Neuronal stem cell (in vitro differentiated cells): ENCODE measurements around the gene RNGTT.
A peak's percentile ranks its signal among the peaks of the same experiment; 100 is the strongest.

Experiments used
- DNase-seq: peaks from one replicate; pipeline ENCODE4 v3.0.0-alpha.2; 2013; ENCODE audit warnings: low spot score
- H2AFZ ChIP-seq: one replicate; pipeline ENCODE4 v1.6.1; 2013; ENCODE audit warnings: mild to moderate bottlenecking, low read length, inconsistent platforms
- H2AK5ac ChIP-seq: 2 replicates; pipeline ENCODE4 v1.6.1; 2013; ENCODE audit warnings: low read depth, mild to moderate bottlenecking, inconsistent platforms, low read length, moderate library complexity, mixed read lengths
- H2BK120ac ChIP-seq: 2 replicates; pipeline ENCODE4 v1.6.1; 2013; ENCODE audit warnings: low read depth, mild to moderate bottlenecking, inconsistent platforms, low read length, moderate library complexity, mixed read lengths
- H2BK12ac ChIP-seq: one replicate; pipeline ENCODE4 v1.6.1; 2013; ENCODE audit warnings: low read length, inconsistent platforms
- H2BK15ac ChIP-seq: 2 replicates; pipeline ENCODE4 v1.6.1; 2013; ENCODE audit warnings: mild to moderate bottlenecking, low read length, inconsistent platforms, mixed read lengths
- H2BK5ac ChIP-seq: one replicate; pipeline ENCODE4 v1.6.1; 2013; ENCODE audit warnings: inconsistent platforms, mild to moderate bottlenecking, low read length, moderate library complexity
- H3K14ac ChIP-seq: one replicate; pipeline ENCODE4 v1.6.1; 2013; ENCODE audit warnings: low read length, inconsistent platforms
- H3K18ac ChIP-seq: 2 replicates; pipeline ENCODE4 v1.6.1; 2013; ENCODE audit warnings: low read length, inconsistent platforms
- H3K23ac ChIP-seq: 2 replicates; pipeline ENCODE4 v1.6.1; 2013; ENCODE audit warnings: low read depth, mild to moderate bottlenecking, mixed read lengths, low read length, inconsistent platforms; ENCODE audit not compliant: poor library complexity
- H3K27ac ChIP-seq: replicated peaks from 3 replicates; pipeline ENCODE4 v1.5.1; 2013; ENCODE audit warnings: low read length, inconsistent platforms
- H3K27me3 ChIP-seq, 3 experiments: 2 replicates each; pipeline ENCODE4 v1.6.1; 2013; ENCODE audit warnings: low read length in 3 of 3, mild to moderate bottlenecking in 2 of 3, inconsistent platforms in 1 of 3, low read depth in 1 of 3, mixed read lengths in 1 of 3, moderate library complexity in 1 of 3; ENCODE audit not compliant: control insufficient read depth in 3 of 3, insufficient read depth in 3 of 3
- H3K36me3 ChIP-seq, 2 donors: replicated peaks in 1 of 2; 2 replicates each; pipeline ENCODE4 v1.6.1; 2013; ENCODE audit warnings: low read length in 2 of 2; ENCODE audit not compliant: control insufficient read depth in 2 of 2, insufficient read depth in 2 of 2
- H3K4ac ChIP-seq: 2 replicates; pipeline ENCODE4 v1.6.1; 2013; ENCODE audit warnings: inconsistent platforms, mild to moderate bottlenecking, low read length, moderate library complexity
- H3K4me1 ChIP-seq, 2 donors: 1 replicate in 1 of 2; 2 replicates in 1 of 2; pipeline ENCODE4 v1.6.1; 2013; ENCODE audit warnings: low read length in 2 of 2, low read depth in 1 of 2; ENCODE audit not compliant: control insufficient read depth in 2 of 2, insufficient read depth in 1 of 2
- H3K4me2 ChIP-seq: one replicate; pipeline ENCODE4 v1.6.1; 2013; ENCODE audit warnings: mild to moderate bottlenecking, low read length, inconsistent platforms; ENCODE audit not compliant: insufficient read depth, poor library complexity, severe bottlenecking
- H3K4me3 ChIP-seq, 2 donors: 2 replicates each; pipeline ENCODE4 v1.5.1; 2013; ENCODE audit warnings: low read length in 2 of 2, mild to moderate bottlenecking in 2 of 2, inconsistent platforms in 1 of 2, moderate library complexity in 1 of 2
- H3K79me1 ChIP-seq: one replicate; pipeline ENCODE4 v1.6.1; 2013; ENCODE audit warnings: low read depth, mild to moderate bottlenecking, inconsistent platforms, low read length, moderate library complexity
- H3K9ac ChIP-seq: one replicate; pipeline ENCODE4 v1.6.1; 2013; ENCODE audit warnings: mild to moderate bottlenecking, low read depth, low read length, inconsistent platforms; ENCODE audit not compliant: poor library complexity
- H3K9me3 ChIP-seq, 2 donors: replicated peaks in 1 of 2; 2 replicates each; pipeline versions ENCODE3 to v1.6.1; 2013; ENCODE audit warnings: low read length in 2 of 2, mild to moderate bottlenecking in 2 of 2, inconsistent platforms in 1 of 2, low read depth in 1 of 2, mixed read lengths in 1 of 2, moderate library complexity in 1 of 2; ENCODE audit not compliant: control insufficient read depth in 2 of 2, insufficient read depth in 1 of 2
- H4K8ac ChIP-seq: one replicate; pipeline ENCODE4 v1.6.1; 2013; ENCODE audit warnings: low read depth, mild to moderate bottlenecking, inconsistent platforms, low read length, moderate library complexity
- H4K91ac ChIP-seq: one replicate; pipeline ENCODE4 v1.6.1; 2013; ENCODE audit warnings: low read length, low read depth, mild to moderate bottlenecking, inconsistent platforms; ENCODE audit not compliant: poor library complexity
- WGBS, 2 donors: extraction: QIAGEN DNeasy Blood & Tissue Kit; methylation state at CpG; one replicate each; pipeline ENCODE4 v1.1.7; 2013; ENCODE audit warnings: missing lambda C conversion rate in 2 of 2, mixed read lengths in 1 of 2; ENCODE audit not compliant: insufficient read length in 2 of 2, insufficient replicate concordance in 1 of 2; ENCODE audit errors: extremely low coverage in 2 of 2; 5-methylcytosine and 5-hydroxymethylcytosine counted together

The RNGTT gene

GRCh38 chr6:88565836-88566235 is 397.6 kb downstream of the RNGTT start:
- WGBS, 2 donors, result no CpG with 5 or more reads among the region's 6 CpGs
- Histone ChIP-seq H2BK5ac (no peak overlapping the region), H2AFZ (no peak overlapping the region)

GRCh38 chr6:88565409-88565811 is 398.0 kb downstream of the RNGTT start:
- Histone ChIP-seq H3K36me3 (no peaks in the 10 kb centered on the region), H2BK5ac (no peak overlapping the region), H3K9me3 (peaks cover 9 to 11% of the 10 kb centered on the region in 2 donors), H3K9ac (no peak overlapping the region), H3K4me2 (no peak overlapping the region), H3K4me3 (no peak overlapping the region), H3K27me3 (no peaks in the 10 kb centered on the region), H3K18ac (peak overlapping the region; percentile 74), H2BK12ac (no peak overlapping the region), H3K4ac (no peak overlapping the region), H3K79me1 (no peaks in the 10 kb centered on the region), H3K23ac (no peak overlapping the region), H2AFZ (no peak overlapping the region), H2BK120ac (no peak overlapping the region), H2AK5ac (no peak overlapping the region), H2BK15ac (no peak overlapping the region), H3K14ac (no peak overlapping the region), H3K27ac (no peak overlapping the region), H4K91ac (no peak overlapping the region), H3K4me1 (peaks cover 0 to 13% of the 10 kb centered on the region in 2 donors), H4K8ac (no peak overlapping the region)
- no peak for DNase-seq
- WGBS, 2 donors, result no CpG with 5 or more reads among the region's 7 CpGs

More at GRCh38 chr6:88565836-88566235, 397.6 kb downstream of the RNGTT start:
- H4K91ac ChIP-seq, result peak overlapping the region; percentile 12
- no peak overlapping the region for H3K23ac ChIP-seq
- H2AK5ac ChIP-seq, result no peak overlapping the region
- no peak overlapping the region for H2BK120ac ChIP-seq
- no peak overlapping the region for H4K8ac ChIP-seq
- no peak overlapping the region for H2BK12ac ChIP-seq
- H3K4me2 ChIP-seq, result no peak overlapping the region
- peak overlapping the region; percentile 50 for H3K18ac ChIP-seq
- no peak overlapping the region for H3K4me3 ChIP-seq
- no peaks in the 10 kb centered on the region for H3K36me3 ChIP-seq
- no peak overlapping the region for H3K4ac ChIP-seq
- no peaks in the 10 kb centered on the region for H3K79me1 ChIP-seq
- H3K27ac ChIP-seq, result no peak overlapping the region
- H2BK15ac ChIP-seq, result no peak overlapping the region
- no peaks in the 10 kb centered on the region for H3K27me3 ChIP-seq
- peaks cover 9 to 11% of the 10 kb centered on the region in 2 donors for H3K9me3 ChIP-seq
- H3K4me1 ChIP-seq, result peaks cover 0 to 13% of the 10 kb centered on the region in 2 donors
- DNase-seq, result no peak
- no peak overlapping the region for H3K14ac ChIP-seq
- no peak overlapping the region for H3K9ac ChIP-seq

- Histone ChIP-seq H3K4me2 (no peak overlapping the region), H3K27ac (no peak overlapping the region), H3K4ac (no peak overlapping the region), H2BK15ac (no peak overlapping the region), H3K9me3 (peaks cover 0 to 2% of the 10 kb centered on the region in 2 donors), H3K36me3 (no peaks in the 10 kb centered on the region), H2AFZ (no peak overlapping the region), H2BK5ac (no peak overlapping the region), H3K14ac (no peak overlapping the region), H2AK5ac (no peak overlapping the region), H3K4me3 (no peak overlapping the region), H3K23ac (no peak overlapping the region), H4K8ac (no peak overlapping the region), H3K4me1 (peaks cover 0 to 13% of the 10 kb centered on the region in 2 donors), H3K27me3 (no peaks in the 10 kb centered on the region), H3K18ac (no peak overlapping the region), H3K79me1 (no peaks in the 10 kb centered on the region), H3K9ac (no peak overlapping the region), H2BK120ac (no peak overlapping the region), H4K91ac (no peak overlapping the region), H2BK12ac (no peak overlapping the region)
- no peak for DNase-seq
- WGBS, 2 donors, result no CpG with 5 or more reads among the region's 8 CpGs
Observed at GRCh38 chr6:88563277-88563625, 400.2 kb downstream of the RNGTT start.

- no peaks in the 10 kb centered on the region for H3K27me3 ChIP-seq
- no peak overlapping the region for H4K8ac ChIP-seq
- WGBS, 2 donors, result no CpG with 5 or more reads among the region's 18 CpGs
- H3K36me3 ChIP-seq, result no peaks in the 10 kb centered on the region
- no peaks in the 10 kb centered on the region for H3K79me1 ChIP-seq
- no peak overlapping the region for H3K23ac ChIP-seq
- no peak overlapping the region for H2BK5ac ChIP-seq
- H3K18ac ChIP-seq, result no peak overlapping the region
- H3K9ac ChIP-seq, result no peak overlapping the region
- H2BK120ac ChIP-seq, result no peak overlapping the region
- H3K4ac ChIP-seq, result no peak overlapping the region
- no peak overlapping the region for H2AK5ac ChIP-seq
- H2BK12ac ChIP-seq, result no peak overlapping the region
- H3K14ac ChIP-seq, result no peak overlapping the region
- no peak for DNase-seq
- peaks cover 0 to 2% of the 10 kb centered on the region in 2 donors for H3K9me3 ChIP-seq
- no peak overlapping the region for H3K4me2 ChIP-seq
- no peak overlapping the region for H2AFZ ChIP-seq
- H2BK15ac ChIP-seq, result no peak overlapping the region
- H4K91ac ChIP-seq, result no peak overlapping the region
- peaks cover 0 to 13% of the 10 kb centered on the region in 2 donors for H3K4me1 ChIP-seq
- no peak overlapping the region for H3K4me3 ChIP-seq
- no peak overlapping the region for H3K27ac ChIP-seq
Observed at GRCh38 chr6:88562353-88563276, 400.8 kb downstream of the RNGTT start.
